ENCODE results near the gene CENPP.

- TF ChIP-seq CTCF (IDR thresholded peaks at IDR 0.05; ENCODE audit: insufficient read depth, low read length, poor library complexity, severe bottlenecking) (no peak), EZH2phosphoT487 (conservative IDR thresholded peaks at IDR 0.05; ENCODE audit: low read length) (no peak)
Observed at GRCh38 chr9:92435263-92435662, 109.5 kb downstream of the CENPP start.
